Measurements from ENCODE around the gene GJC1.
A peak's percentile ranks its signal among the peaks of the same experiment; 100 is the strongest.

The GJC1 gene

DNA sequence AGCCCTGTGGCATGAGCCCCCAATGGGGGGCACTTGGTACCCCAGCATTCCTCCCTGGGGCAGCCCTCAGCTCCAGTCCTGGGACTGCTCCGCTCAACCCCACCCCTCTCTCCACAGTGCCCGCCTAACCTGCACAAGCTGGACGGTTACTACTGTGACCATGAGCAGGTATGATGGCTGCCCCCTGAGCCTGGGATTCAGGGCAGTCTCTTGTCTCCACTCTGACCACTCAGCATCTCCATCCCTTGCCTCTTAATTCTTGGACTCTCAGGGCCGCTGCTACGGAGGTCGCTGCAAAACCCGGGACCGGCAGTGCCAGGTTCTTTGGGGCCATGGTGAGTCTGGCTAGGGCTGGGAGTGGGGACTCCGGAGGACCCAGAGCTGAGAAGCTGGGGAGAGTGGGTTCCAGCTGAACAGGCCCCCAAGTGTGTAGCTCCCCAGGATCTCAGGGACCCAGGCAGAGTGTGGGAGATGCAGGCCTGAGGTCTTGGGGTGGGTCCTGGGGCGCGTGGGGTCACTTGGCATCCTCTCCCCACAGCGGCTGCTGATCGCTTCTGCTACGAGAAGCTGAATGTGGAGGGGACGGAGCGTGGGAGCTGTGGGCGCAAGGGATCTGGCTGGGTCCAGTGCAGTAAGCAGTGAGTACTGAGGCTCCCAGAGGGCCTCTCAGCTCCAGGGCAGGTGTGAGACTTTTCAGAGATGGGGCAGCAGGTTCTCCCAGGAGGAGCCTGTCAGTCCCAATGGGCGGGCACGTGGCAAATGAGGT lies 53.3 kb downstream of the GJC1 start:
- no peak for DNase-seq (ENCODE audit: low spot score)

DNA sequence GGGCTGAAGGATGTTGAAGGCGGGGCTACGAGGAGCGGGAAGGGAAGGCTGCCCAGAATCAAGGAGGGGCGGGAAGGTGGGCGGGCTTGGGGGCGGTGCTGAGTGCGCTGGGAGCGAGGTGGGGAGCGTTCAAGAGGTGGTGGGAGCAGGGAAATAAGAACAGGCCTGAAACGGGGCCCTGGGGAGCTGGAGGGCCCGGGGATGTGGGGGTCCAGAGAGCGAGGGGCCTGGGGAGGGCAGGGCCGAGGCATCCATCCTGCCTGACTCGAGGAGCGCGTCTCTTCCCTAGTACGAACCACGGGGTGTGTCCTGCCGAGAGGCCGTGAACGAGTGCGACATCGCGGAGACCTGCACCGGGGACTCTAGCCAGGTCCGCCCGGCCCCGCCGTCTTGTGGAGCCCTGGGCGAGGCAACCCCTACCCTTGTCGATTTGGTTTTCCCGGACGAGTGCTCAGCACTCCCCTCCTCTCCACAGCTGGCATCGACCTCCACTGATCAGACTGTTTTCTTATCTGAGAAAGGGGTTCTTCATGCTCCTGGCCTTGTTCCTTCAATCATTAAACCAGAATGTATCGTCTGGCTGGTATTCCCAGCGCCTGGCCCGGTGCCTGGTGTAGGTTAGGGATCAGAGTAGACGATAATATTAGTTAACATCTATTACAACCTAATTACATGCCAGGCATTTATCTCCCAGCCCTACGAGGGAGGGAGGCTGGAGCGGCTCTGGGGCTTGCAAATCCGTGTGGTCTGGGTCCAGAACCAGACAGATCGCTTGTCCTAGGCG lies 54.1 kb downstream of the GJC1 start:
- DNase-seq (ENCODE audit: low spot score), result no peak

DNA sequence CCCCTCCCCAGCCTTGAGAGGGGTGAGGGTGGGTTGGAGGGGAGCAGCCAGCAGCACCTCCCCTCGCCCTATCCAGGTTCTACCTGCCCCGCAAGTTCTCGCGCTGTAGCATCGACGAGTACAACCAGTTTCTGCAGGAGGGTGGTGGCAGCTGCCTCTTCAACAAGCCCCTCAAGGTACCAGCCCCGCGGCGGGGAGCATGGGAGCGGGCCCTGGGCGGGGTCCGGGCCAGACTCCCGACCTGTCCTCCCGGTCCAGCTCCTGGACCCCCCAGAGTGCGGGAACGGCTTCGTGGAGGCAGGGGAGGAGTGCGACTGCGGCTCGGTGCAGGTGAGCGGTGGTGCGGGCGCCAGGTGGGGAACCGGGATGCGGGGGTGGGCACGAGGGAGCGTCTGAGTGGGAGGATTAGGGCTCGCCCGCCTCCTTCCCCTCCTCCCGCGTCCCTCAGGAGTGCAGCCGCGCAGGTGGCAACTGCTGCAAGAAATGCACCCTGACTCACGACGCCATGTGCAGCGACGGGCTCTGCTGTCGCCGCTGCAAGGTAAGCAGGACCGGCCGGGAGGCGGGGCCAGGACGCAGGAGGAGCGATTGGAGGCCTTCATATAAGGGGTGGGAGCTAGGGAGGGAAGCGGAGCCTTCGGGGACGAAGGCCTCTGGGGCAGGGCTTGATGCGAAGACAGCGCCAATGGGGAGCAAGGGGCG lies 54.8 kb downstream of the GJC1 start:
- DNase-seq (ENCODE audit: low spot score), result peak; percentile 99

DNA sequence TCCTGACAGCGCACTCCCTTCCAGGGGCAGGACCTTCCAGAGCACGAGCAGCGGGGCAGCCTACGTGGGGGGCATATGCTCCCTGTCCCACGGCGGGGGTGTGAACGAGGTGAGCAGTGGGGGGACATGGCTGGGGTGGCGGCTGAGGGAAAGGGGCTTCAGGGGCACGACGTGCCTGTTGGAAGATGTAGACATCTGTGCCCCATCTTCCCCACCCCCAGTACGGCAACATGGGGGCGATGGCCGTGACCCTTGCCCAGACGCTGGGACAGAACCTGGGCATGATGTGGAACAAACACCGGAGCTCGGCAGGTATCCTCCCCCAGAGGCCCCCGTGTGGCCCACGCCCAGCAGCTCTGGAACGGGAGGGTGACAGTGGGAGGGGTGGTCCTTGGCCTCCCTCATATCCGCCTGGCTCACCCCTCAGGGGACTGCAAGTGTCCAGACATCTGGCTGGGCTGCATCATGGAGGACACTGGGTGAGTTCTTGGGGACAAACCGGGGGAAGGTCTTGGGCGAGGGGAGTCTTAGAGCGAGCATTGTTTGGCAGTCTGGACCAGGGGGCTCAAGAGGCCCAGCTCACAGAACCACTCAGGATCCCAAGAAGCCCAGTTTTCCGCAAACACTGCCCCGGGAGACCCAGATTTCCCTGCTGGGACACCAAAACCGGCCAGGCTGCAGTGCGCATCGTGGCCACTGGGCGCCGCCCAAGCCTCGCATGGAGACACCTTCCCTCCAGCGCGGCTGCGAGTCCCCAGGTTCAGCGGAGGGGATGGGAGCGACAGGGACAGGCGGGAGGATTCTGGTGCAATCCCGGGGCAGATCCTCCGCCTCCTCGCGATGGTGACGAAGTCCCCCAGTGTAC lies 55.6 kb downstream of the GJC1 start:
- peak; percentile 90 for DNase-seq (ENCODE audit: low spot score)

DNA sequence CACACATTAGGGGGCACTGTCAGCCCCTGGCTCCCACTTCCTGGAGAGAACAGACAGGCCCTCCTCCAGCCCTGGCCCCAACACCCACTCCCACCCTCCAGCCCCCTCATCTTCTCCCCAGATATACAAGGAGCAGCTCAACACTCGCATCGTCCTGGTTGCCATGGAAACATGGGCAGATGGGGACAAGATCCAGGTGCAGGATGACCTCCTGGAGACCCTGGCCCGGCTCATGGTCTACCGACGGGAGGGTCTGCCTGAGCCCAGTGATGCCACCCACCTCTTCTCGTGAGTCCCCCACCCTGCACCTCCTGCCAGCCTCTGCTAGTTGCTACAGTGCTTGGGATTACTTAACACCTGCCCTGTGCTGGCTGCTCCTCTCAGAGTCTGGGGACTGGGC lies 56.9 kb downstream of the GJC1 start:
- no peak for DNase-seq (ENCODE audit: low spot score)

DNA sequence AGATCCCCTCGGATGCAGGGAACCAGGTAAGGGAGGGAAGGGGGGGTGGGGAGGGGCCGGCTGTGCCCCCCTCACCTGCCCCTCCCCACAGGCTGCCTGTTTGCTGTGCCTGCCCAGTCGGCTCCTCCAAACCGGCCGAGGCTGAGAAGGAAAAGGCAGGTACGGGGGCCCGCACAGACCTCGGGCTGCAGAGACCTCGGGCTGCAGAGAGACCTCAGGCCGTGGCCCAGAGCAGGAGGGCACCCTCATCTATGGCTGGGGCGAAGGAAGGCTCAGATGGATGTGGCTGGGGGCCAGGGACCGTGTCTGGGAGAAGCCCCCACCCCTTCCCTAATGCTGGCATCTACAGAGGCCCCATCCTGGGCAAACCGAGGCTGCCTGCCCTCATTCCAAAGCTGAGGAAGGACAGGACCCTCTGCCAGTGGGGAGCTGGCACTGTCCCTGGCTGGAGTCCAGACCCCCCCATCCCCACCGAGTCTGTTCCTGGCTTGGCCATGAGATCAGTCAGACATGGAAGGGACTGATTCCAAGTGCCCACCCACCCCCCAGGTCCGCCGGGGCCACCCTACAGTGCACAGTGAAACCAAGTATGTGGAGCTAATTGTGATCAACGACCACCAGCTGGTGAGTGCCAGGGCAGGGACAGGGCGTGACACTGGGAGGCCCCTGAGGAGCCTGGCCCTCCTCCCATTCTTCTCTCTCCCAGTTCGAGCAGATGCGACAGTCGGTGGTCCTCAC lies 57.6 kb downstream of the GJC1 start:
- DNase-seq (ENCODE audit: low spot score), result no peak

DNA sequence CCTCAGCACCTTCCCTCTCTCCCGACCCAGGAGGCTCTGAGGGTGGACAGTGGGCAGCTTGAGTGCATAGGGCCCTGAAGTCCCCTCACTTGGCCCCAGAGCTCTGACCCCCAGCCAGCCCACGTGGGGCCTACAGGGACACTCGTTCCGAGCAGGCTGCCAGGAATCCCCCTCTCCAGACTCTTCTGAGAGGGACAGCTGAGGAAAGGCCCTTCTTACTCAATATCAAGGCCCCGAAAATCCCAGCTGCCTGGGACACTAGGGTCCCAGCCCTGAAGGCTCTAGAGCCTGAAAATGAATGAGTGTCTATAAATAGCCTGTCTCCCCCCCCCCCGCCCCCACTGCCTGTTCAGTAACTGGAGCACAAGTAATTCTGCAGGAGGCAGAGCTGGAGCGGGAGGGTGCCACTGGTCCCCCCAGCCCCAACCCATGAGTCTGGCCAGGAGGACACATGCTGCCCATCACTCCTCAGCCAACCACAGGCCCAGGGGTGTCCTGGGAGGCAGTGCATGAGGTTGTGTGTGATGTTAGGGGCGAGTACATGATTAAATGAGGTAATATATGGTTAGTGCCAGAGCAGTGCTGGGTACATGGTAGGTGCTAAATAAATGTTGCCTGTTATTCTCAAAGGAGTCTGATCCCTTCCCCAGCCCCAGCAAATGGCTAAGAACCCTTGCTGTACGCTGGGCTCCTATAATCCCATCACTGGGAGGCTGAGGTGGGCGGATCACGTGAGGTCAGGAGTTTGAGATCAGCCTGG lies 59.7 kb downstream of the GJC1 start:
- DNase-seq (ENCODE audit: low spot score), result no peak

DNA sequence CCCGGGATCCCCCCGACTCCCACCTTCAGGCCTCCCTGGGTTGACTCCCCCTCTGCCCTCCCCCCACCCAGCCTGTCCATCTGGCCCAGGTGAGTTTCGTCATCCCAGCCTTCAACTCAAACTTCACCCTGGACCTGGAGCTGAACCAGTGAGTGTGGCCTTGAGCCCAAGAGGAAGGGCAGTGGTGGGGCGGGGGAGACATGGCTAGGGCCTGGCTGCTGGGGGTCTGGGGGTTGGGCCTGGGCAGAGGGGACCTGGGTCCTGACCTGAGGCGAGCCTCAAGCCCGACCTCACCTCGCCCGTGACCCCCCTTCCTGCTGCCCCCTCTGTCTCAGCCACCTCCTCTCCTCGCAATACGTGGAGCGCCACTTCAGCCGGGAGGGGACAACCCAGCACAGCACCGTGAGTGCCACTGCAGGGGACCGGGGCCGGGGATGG lies 60.4 kb downstream of the GJC1 start:
- DNase-seq (ENCODE audit: low spot score), result no peak

DNA sequence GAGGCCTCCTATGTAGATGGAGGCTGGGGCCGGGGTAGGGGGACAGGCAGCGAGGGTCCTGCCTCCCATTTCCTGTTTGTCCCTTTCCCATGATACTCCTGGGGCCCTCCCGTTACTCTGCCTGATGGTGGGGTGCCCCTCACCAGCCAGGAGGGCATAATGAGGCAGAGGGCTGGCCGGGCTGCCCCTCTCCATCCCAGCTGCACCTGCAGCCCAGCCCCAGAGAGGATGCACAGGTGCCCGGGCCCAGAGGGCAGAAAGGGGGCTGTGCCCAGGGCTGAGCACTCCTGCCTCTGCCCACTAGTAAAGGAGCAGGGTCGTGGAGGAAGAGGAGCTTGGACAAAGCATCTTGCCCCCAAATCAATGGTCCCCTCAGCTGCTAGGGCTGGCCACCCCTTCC lies 60.9 kb downstream of the GJC1 start:
- DNase-seq (ENCODE audit: low spot score), result no peak

DNA sequence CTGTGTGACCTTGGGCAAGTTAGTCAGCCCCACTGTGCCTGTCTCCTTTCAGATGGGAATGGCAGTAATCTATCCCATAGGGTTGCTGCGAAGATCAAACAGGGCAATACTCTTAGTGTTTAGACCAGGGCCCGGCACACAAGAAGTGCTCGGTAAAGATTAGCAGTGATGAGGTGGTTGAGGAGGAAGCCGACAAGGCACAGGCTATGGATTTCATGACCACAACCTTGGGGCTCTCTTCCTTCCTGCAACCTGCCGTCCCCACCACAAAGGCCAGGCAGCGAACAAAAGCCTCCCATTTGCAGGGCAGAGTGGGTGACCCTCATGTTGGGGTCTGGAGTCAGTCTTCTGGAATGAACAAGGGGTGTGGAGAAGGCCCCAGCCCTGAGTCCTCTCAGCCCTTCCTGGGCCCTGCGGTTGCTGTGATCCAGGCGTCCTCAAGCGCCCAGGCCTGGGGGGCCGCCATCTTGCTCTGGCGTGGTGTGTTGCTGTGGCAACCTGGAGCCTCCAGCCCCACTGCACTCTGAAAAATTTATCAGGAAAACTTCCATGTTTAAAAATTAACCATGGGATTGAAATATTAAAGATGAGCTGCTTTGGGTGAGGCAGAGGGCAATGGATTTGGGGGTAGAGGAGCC lies 61.5 kb downstream of the GJC1 start:
- DNase-seq (ENCODE audit: low spot score), result no peak

DNA sequence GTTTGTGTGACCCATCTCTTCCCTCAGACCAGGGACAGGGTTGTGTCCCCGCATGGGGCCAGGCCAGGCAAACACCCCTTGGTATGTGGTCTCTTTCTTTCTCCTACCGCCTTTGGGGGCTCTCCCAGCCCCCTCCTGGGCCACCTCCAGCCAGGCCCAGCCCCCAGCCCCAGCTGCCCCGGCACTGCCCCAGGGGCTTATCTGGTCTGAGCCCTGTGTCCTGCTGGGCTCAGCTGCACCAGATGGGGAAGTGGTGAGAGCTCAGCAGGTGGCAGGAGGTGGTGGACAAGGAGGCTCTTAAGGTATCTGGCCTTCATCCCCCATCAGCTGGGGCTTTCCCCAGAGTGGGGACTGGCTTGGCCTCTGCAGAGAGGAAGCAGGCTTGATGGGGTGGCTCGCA lies 62.6 kb downstream of the GJC1 start:
- DNase-seq (ENCODE audit: low spot score), result peak; percentile 43

DNA sequence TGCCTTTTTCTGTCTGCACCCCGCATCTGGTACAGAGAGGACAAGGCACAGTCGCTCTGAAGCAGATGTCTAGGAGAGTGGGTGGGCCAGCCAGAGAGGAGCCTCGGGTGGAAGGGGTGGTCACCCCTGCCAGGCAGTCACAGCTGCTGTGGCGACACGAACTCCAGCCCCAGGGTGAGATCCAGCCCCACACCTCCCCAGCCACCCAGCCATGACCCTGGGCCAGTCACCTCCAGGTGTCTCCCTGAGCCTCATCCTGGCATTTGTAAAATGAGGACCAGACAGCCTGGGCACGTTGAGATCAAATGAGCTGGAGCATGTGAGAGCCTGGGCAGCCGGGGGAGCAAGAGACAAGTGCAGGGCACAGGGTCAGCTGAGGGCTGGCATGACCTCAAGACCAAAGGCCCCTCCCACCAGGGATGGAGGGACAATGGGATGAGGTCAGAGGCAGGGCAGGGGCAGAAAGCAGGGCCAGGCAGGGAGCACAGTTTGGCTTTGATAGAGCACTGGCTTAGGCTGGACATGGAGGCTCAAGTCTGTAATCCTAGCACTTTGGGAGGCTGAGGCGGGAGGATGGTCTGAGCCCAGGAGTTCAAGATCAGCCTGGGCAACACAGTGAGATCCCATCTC lies 63.6 kb downstream of the GJC1 start:
- DNase-seq (ENCODE audit: low spot score), result no peak

DNA sequence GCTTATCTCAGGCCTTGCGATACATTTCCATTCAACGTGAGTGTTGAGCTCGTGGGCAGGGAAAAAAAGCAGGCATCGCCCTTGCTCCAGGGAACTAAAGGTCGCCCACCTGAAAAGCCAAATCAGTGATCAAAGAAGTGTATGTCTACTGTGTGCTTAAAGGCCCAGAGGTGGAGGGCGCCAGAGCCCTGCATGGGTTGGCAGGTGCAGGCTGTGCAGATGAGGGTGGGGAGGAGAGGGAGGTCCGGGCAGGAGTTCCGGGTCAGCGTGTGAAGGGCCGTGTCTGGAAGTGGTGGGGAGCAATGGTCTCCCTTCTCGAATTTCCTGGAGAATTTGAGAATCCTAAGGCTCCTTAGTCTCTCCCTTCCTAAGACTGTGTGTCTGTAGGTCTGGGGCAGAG lies 64.1 kb downstream of the GJC1 start:
- no peak for DNase-seq (ENCODE audit: low spot score)

DNA sequence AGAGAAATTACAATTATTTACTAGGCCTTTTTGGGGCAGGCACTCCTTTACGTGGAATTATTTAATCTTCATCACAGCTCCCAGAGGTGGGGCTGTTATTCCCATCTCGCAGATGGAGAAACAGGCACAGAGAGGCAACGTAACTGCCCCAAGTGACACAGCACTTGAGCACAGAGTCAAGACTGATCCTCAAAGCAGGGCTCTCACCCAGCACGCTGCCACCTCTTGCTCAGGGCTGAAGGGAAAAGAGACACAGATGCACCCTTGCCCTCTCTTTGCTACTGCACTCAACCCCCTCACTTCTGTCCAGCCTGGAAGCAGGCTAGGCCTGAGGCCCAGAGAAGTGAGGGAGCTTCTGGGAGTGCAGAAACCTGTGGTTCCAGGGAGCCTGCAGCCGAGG lies 66.9 kb downstream of the GJC1 start:
- DNase-seq (ENCODE audit: low spot score), result no peak

DNA sequence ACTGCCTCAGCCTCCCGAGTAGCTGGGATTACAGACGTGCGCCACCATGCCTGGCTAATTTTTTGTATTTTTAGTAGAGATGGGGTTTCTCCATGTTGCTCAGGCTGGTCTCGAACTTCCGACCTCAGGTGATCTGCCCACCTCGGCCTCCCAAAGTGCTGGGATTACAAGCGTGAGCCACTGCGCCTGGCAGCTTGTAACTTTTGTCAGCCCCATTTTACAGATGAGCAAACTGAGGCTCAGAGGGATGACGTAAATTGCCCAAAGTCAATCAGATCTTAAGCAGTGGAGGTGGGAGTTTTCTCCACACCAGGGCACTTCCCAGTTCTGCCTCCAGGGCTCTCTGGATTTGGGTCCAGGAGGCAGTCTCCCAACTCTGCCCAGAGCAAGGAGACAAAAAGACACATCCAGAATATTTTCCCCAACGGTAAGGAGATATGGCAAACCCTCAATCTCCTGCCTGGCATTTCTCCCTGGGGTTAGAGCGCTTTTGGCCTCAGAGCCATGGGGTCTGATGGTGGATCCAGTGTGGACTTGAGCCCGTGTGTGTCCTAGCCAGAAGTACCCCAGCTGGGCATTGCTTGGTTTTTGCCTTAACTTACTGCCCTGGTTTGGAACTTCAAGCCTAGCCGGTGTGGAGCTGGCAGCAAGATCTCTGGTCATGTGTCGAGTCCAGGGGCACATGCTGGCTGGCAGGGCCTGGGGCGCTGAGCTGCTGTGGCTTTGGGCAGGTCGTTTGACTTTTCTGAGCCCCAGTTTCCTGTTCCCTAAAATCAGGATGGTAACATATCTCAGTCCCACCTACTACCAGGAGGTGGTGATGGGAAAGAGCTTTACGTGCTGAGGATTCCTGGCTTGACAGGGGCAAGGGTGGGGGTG lies 67.9 kb downstream of the GJC1 start:
- DNase-seq (ENCODE audit: low spot score), result no peak

DNA sequence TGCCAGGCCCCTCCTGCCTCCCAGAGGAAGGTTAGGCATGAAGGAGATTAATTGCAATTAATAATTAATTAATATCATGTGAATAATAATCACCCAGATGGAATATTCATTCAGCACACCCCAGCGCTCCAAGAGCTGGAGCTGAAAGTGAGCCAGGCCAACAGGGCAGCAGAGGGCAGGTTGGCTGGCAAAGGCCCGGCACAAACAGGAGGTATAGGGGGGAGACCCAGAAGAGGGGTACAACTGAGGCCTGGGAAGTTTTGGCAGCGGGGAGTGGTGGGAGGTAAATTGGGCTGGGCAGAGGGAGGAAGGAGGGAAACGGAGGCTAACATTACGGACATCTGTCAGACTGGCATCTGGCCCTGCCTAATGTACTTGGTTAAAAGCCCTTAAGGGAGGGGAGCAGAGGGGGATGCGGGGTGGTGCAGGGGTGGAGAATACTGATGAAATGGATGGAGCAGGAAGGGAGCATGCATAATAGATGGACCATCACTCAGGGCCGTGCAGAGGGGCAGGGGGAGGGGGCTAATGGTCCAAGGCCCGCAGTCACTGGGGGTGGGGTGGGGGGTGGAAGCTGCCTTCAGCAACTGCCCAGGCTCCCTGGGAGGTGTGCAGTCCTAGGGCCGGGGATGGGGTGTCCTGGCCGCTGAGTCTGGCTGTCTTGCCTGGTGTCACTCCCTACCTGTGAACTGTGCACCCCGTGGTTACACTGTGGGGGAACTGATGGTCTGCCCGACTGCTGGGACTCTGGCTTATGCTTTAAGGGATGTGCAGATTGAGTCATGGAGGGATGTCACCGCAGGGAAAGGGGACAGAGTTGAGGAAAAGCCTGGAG lies 69.4 kb downstream of the GJC1 start:
- DNase-seq (ENCODE audit: low spot score), result no peak

DNA sequence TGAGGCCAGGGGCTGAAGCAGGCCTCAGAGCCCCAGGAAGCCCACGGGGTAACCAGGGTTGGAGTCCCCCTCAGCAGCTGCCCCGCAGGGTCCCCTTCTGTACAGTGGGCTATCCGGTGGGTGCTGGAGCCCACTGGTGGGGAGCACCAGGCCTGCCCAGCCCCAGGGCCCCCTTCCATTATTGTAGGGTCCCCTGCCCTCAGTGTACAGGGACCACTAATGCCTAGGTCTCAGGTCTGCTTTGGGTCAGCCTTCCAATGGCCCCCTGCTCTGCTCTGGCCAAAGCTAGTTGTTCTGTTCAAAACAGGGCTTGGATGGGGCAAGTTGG lies 70.2 kb downstream of the GJC1 start:
- no peak for DNase-seq (ENCODE audit: low spot score)
